Measurements from ENCODE around the gene ZNF653.
"Not testable (repeated sequence)": the region's sequence is repeated elsewhere in the genome, so short reads cannot be mapped to it uniquely, and the experiment has no call there.

ZNF653 gene

GRCh38 chr19:11480715-11481533, 24.7 kb downstream of the ZNF653 start, which contains the start of gene ELAVL3:
TSS of gene ELAVL3 (minus strand) at chr19:11481046. CDS start at chr19:11480608, 438 bp downstream.
- DNase-seq: no peak

GRCh38 chr19:11479898-11480714, 25.5 kb downstream of the ZNF653 start:
- no peak for DNase-seq

GRCh38 chr19:11479090-11479897, 26.3 kb downstream of the ZNF653 start:
- DNase-seq: no peak

GRCh38 chr19:11478167-11479089, 27.2 kb downstream of the ZNF653 start:
- DNase-seq: no peak

- no peak for DNase-seq
Measured at GRCh38 chr19:11475861-11476260, 29.8 kb downstream of the ZNF653 start.

- DNase-seq: not testable (repeated sequence)
Measured at GRCh38 chr19:11475343-11475742, 30.3 kb downstream of the ZNF653 start.

GRCh38 chr19:11473725-11474124, 31.9 kb downstream of the ZNF653 start:
- DNase-seq: no peak

GRCh38 chr19:11468266-11468845, 37.3 kb downstream of the ZNF653 start:
- not testable (repeated sequence) for DNase-seq

GRCh38 chr19:11465600-11465999, 40.0 kb downstream of the ZNF653 start:
- no peak for DNase-seq

- DNase-seq: no peak
Measured at GRCh38 chr19:11464333-11465265, 41.0 kb downstream of the ZNF653 start.

- DNase-seq: no peak
Measured at GRCh38 chr19:11463391-11463790, 42.2 kb downstream of the ZNF653 start.

- DNase-seq: no peak
Measured at GRCh38 chr19:11461453-11461852, 44.2 kb downstream of the ZNF653 start.

GRCh38 chr19:11460207-11460606, 45.4 kb downstream of the ZNF653 start:
- no peak for DNase-seq

- DNase-seq: not testable (repeated sequence)
Measured at GRCh38 chr19:11458912-11459311, 46.7 kb downstream of the ZNF653 start.

GRCh38 chr19:11458236-11458900, 47.3 kb downstream of the ZNF653 start:
- DNase-seq: no peak

GRCh38 chr19:11457831-11458230, 47.8 kb downstream of the ZNF653 start:
- DNase-seq: no peak

GRCh38 chr19:11457115-11457514, 48.5 kb downstream of the ZNF653 start:
- no peak for DNase-seq

GRCh38 chr19:11456659-11457058, 49.0 kb downstream of the ZNF653 start:
- no peak for DNase-seq

- not testable (repeated sequence) for DNase-seq
Measured at GRCh38 chr19:11455233-11455554, 50.4 kb downstream of the ZNF653 start.
